UCSD-AML1 (cell line): ENCODE data around the gene PELI1.

ENCODE experiments used
- DNase-seq: peaks from one replicate; lab custom pipeline; 2025; ENCODE audit not compliant: unreplicated experiment; lab: John Stamatoyannopoulos, UW

The PELI1 gene

GRCh38 chr2:64144057-64145013, at the start of gene PELI1:
TSS of gene PELI1 (minus strand) at chr2:64144420. CDS start at chr2:64108310, 36,110 bp downstream.
- peak; percentile 95 for DNase-seq

- no peak for DNase-seq
Observed at GRCh38 chr2:64193491-64193890, 49.3 kb upstream of the PELI1 start.

DNA sequence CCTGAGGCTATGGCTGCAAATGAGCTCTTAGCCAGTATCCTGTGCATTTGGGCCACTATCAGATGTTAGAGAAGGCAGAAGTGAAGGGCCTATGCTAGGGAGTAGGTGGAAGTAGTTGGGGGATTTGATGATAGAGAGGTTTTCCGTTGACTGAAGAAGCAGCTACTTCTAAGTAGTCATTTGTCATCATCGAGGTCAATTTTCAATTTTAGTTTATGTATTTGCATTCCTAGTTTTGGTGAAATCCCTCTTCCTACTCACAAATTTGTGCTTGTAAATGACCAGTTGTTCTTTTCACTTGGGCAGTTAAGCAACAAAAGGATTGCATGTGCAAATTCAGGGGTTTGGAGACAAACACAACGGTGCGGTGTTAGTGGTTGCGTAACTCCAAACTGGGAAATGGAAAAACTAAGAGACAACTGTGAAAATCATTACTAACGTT, 48.5 kb upstream of the PELI1 start:
- DNase-seq = no peak

DNA sequence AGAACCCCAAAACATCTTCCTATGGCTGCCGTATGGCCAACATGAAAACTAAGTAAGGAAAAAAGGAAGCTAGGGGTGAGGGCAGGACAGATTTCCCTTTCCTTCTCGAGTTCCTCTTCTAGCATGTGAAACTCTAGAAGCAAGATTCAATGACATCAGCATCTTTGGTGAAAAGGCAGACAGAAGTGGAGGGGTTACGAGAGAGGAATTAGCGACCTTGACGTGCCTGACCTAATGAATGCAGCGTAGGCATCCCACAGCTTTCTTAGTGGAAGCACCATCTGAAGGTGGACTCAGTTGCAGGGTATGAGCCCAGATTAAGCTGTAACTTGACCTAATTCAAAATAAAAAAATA, 47.9 kb upstream of the PELI1 start:
- no peak for DNase-seq

- DNase-seq = no peak
Observed at GRCh38 chr2:64189586-64189985, 45.4 kb upstream of the PELI1 start.

- no peak for DNase-seq
Observed at GRCh38 chr2:64189167-64189566, 44.9 kb upstream of the PELI1 start.

DNA sequence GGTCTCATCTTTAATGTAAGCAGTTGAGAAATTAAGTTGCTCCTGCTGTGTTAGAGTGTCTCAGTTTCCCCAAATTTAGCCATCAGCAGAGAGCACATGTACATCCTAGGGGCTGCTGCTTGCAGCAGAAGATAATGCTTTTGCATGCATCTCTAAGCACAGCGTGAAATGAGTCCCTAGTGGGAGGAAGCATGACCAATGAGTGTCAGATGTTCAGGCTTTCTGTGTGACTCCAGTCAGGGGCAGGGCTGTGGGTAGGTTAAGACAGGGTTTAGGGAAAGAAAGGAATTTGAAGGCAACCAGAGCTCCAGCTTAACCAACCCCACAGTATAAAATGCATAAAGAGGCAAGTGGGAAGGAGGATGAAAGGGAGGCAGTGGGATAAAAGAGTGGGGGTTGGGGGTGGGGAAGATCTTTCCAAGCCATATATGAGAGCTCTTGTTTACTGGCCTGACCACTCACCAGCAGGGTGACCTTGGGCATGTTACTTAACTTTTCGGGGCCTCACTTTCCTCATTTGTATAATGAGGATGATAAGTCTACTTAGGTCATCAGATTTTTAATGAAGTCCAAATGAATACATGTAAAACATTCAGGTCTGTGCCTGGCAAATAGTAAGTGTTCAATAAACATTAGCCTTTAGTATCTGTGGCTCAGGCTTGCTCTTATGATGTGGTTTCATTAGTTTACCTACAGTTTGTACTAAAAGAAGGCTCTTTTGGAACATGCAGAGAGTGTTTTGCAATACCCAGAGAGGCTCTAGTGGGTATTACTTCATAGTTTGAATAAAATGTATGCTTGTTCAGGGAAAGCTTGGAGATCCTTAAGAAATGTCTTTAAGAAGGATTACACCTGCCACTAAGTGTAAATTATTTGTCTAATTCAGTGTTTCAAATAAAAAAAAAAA, 42.7 kb upstream of the PELI1 start:
- no peak for DNase-seq

- DNase-seq = no peak
Observed at GRCh38 chr2:64179582-64180321, 35.5 kb upstream of the PELI1 start.

GRCh38 chr2:64177315-64177714, 33.1 kb upstream of the PELI1 start:
- no peak for DNase-seq

GRCh38 chr2:64175419-64176197, 31.4 kb upstream of the PELI1 start:
- DNase-seq = no peak

DNA sequence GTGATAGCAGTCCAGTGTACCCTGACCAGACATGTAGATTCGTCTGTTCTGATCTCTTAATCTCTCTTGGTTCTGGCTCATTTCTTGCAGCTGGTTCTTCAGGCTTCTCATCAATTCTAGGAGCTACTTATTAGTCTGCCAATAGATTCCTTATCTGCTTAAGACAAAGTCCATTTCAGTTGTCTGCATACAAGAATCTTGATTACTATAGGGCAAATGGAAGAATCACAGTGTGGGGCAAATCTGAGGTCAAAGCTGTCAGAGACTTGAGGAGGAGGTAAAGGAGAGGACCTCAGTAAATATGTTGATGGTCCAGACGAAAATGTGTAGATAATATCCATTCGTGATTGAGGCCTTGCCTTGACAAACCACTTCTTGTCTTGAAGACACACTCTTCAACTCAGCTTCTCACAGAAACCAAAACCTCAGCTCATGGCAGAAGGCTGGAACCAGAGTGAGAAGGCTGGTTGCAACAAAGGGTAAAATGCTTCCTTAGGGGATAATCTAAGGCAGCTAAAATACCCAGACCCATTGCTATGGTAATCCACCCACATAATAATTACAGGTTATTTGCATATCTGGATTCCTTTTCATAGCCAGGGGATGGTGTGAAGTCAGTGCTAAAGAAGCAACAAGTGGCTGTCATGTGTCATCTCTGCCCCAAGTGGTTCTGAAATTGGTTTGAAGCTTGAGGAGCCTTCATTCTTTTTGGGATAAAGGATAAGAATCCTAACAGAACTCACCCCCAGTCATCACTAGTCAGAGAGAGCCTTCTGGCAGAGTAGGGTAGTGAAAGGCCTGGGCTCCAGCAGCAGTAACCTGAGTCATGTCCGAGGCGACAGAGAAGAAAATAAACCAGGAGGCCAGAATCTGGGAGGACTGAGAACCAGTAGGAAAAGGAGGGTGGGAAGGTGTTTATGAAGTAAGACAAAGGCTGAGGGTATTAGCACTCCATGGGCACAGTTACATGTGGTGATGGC, 29.2 kb upstream of the PELI1 start:
- no peak for DNase-seq

GRCh38 chr2:64168756-64169155, 24.5 kb upstream of the PELI1 start:
- DNase-seq = no peak

DNA sequence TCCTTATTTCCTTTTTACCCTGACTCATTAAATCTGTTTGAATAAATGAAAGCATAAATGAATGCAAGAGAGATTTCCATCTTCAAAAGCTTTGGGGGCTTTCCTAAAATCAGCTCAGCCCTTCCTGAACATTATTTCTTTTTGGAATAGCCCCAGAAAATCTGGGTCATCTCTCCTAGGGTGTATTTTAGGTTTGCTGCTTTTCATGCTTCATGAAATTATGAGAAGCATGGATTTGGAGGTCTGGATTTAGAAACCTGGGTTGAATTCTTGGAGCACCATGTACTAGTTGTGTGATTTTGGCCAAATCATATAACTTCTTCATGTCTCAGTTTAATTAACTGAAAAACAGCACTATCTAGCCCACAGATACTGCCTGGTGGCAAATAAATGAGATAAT, 24.0 kb upstream of the PELI1 start:
- DNase-seq = no peak

DNA sequence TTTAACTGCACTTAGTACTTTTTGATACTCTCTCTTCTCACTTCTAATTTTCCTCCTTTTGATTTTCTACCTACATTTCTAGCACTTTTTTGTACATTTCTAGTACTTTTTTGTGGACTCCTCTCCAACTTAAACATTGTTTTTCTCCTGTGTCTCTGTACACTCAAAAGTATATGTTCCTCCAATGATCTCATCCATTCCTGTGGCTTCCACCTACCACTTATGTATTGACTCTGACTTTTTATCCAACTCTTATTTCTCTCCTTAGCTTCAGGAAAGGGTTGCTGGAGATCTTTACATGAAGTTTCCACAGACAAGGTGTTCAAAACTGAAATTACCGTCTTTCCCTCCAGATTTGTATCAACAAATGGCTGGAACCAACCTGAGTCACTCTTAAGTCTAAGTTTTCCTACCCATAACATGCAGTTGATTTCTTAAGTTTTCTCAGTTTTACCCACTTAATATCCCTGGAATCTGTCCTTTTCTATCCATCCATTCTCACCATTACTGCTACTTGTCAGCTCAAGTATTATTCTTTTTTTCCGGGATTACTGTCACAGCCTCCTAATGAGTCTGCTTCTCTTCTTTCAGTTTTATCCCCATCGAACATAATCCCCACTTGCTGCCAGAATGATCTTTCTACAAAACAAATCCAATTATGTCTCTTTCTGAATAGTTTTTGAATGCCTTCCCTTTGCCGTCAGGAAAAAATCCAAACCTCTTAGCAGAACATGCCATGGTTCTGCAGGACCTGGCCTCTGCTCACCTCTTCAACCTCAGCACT, 22.6 kb upstream of the PELI1 start:
- no peak for DNase-seq

GRCh38 chr2:64166212-64166611, 22.0 kb upstream of the PELI1 start:
- DNase-seq = no peak

GRCh38 chr2:64165706-64166105, 21.5 kb upstream of the PELI1 start:
- no peak for DNase-seq

GRCh38 chr2:64164629-64165028, 20.4 kb upstream of the PELI1 start:
- no peak for DNase-seq

DNA sequence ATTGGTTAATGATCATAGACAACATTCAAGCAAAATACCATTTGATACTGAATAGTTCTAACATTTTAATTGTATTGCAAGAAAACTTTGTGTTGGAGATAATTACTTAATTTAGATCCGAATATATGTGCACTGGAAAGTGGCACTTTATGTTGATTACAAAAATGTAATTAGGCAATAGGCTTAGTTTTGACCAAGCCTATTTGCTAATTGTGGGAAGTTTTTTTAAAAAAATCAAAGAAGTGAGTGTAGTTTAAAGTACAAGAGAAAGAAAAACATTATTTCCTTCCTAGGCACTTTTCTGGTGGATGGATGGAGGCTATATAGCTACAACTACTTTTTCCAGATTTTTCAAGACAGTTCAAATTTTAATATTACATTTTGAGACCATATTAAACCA, 18.3 kb upstream of the PELI1 start:
- DNase-seq = no peak
